NCI-H2171 treated with DMSO at 0.1 percent for 48 hours (cell line): ENCODE measurements around the gene MARCHF11.

Experiments used
- DNase-seq: peaks from one replicate; lab custom pipeline; 2025; lab: John Stamatoyannopoulos, UW

MARCHF11 gene

GRCh38 chr5:16131878-16132277 lies 47.7 kb downstream of the MARCHF11 start:
- peak; percentile 2 for DNase-seq

GRCh38 chr5:16128944-16129343 lies 50.6 kb downstream of the MARCHF11 start:
- DNase-seq: no peak

GRCh38 chr5:16127865-16128544 lies 51.6 kb downstream of the MARCHF11 start:
- no peak for DNase-seq

GRCh38 chr5:16120579-16120978 lies 59.0 kb downstream of the MARCHF11 start:
- DNase-seq: no peak

- no peak for DNase-seq
Observed at GRCh38 chr5:16119790-16120189, 59.8 kb downstream of the MARCHF11 start.

GRCh38 chr5:16115140-16115539 lies 64.5 kb downstream of the MARCHF11 start:
- DNase-seq: no peak

- no peak for DNase-seq
Observed at GRCh38 chr5:16108418-16108817, 71.2 kb downstream of the MARCHF11 start.

GRCh38 chr5:16104961-16105360 lies 74.6 kb downstream of the MARCHF11 start:
- no peak for DNase-seq

GRCh38 chr5:16095612-16096011 lies 84.0 kb downstream of the MARCHF11 start:
- no peak for DNase-seq

GRCh38 chr5:16090270-16090669 lies 89.3 kb downstream of the MARCHF11 start:
- DNase-seq: no peak

- DNase-seq: no peak
Observed at GRCh38 chr5:16082982-16083381, 96.6 kb downstream of the MARCHF11 start.

GRCh38 chr5:16082053-16082452 lies 97.5 kb downstream of the MARCHF11 start:
- no peak for DNase-seq

GRCh38 chr5:16081376-16081955 lies 98.1 kb downstream of the MARCHF11 start:
- DNase-seq: no peak

GRCh38 chr5:16076657-16077056 lies 102.9 kb downstream of the MARCHF11 start:
- no peak for DNase-seq

GRCh38 chr5:16074358-16074757 lies 105.2 kb downstream of the MARCHF11 start:
- no peak for DNase-seq

GRCh38 chr5:16072616-16073015 lies 107.0 kb downstream of the MARCHF11 start:
- no peak for DNase-seq

GRCh38 chr5:16067415-16067814 lies 112.2 kb downstream of the MARCHF11 start:
- DNase-seq: no peak

GRCh38 chr5:16066810-16067209 lies 112.8 kb downstream of the MARCHF11 start:
- DNase-seq: no peak

GRCh38 chr5:16066320-16066719 lies 113.3 kb downstream of the MARCHF11 start:
- DNase-seq: no peak

GRCh38 chr5:16065831-16066230 lies 113.8 kb downstream of the MARCHF11 start:
- DNase-seq: no peak

- no peak for DNase-seq
Observed at GRCh38 chr5:16064135-16064893, 115.3 kb downstream of the MARCHF11 start.

- DNase-seq: no peak
Observed at GRCh38 chr5:16061163-16061562, 118.4 kb downstream of the MARCHF11 start.

GRCh38 chr5:16057277-16057676 lies 122.3 kb downstream of the MARCHF11 start:
- DNase-seq: no peak
